ENCODE results near the gene STK35.

GRCh38 chr20:2132461-2132901 is 30.9 kb downstream of the STK35 start:
- TF ChIP-seq, protein P1, sequence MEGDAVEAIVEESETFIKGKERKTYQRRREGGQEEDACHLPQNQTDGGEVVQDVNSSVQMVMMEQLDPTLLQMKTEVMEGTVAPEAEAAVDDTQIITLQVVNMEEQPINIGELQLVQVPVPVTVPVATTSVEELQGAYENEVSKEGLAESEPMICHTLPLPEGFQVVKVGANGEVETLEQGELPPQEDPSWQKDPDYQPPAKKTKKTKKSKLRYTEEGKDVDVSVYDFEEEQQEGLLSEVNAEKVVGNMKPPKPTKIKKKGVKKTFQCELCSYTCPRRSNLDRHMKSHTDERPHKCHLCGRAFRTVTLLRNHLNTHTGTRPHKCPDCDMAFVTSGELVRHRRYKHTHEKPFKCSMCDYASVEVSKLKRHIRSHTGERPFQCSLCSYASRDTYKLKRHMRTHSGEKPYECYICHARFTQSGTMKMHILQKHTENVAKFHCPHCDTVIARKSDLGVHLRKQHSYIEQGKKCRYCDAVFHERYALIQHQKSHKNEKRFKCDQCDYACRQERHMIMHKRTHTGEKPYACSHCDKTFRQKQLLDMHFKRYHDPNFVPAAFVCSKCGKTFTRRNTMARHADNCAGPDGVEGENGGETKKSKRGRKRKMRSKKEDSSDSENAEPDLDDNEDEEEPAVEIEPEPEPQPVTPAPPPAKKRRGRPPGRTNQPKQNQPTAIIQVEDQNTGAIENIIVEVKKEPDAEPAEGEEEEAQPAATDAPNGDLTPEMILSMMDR (conservative IDR thresholded peaks at IDR 0.05; ENCODE audit: low read depth, low read length): no peak
- TF ChIP-seq EZH2 (IDR thresholded peaks at IDR 0.05; ENCODE audit: borderline replicate concordance, low read depth, low read length, poor library complexity, severe bottlenecking): no peak

All from A673 (cell line).